Ectodermal cell (in vitro differentiated cells): ENCODE results near the gene TIAM1.

ENCODE experiments used
- H3K27ac ChIP-seq: 2 replicates; pipeline ENCODE4 v1.7.0; 2013; ENCODE audit warnings: mild to moderate bottlenecking, low read depth, low read length; ENCODE audit not compliant: insufficient read depth, poor library complexity, severe bottlenecking
- H3K27me3 ChIP-seq: 2 replicates; pipeline ENCODE4 v1.7.0; 2013; ENCODE audit warnings: mild to moderate bottlenecking, low read length; ENCODE audit not compliant: insufficient read depth, control insufficient read depth, poor library complexity, severe bottlenecking
- H3K36me3 ChIP-seq: one replicate; pipeline ENCODE4 v1.7.0; 2013; ENCODE audit warnings: low read length; ENCODE audit not compliant: control insufficient read depth, insufficient read depth
- H3K4me1 ChIP-seq: one replicate; pipeline ENCODE4 v1.7.0; 2013; ENCODE audit warnings: low read length; ENCODE audit not compliant: control insufficient read depth, insufficient read depth
- H3K4me3 ChIP-seq: 2 replicates; pipeline ENCODE4 v1.7.0; 2013; ENCODE audit warnings: low read depth, low read length, control low read depth; ENCODE audit not compliant: insufficient read depth
- H3K9me3 ChIP-seq: 2 replicates; pipeline ENCODE4 v1.7.0; 2013; ENCODE audit warnings: mild to moderate bottlenecking, low read length, moderate library complexity; ENCODE audit not compliant: control insufficient read depth
- WGBS, 2 experiments: methylation state at CpG; one replicate each; pipeline ENCODE4 v1.1.7; 2013; ENCODE audit warnings: missing lambda C conversion rate in 2 of 2; 5-methylcytosine and 5-hydroxymethylcytosine counted together

TIAM1 gene

DNA sequence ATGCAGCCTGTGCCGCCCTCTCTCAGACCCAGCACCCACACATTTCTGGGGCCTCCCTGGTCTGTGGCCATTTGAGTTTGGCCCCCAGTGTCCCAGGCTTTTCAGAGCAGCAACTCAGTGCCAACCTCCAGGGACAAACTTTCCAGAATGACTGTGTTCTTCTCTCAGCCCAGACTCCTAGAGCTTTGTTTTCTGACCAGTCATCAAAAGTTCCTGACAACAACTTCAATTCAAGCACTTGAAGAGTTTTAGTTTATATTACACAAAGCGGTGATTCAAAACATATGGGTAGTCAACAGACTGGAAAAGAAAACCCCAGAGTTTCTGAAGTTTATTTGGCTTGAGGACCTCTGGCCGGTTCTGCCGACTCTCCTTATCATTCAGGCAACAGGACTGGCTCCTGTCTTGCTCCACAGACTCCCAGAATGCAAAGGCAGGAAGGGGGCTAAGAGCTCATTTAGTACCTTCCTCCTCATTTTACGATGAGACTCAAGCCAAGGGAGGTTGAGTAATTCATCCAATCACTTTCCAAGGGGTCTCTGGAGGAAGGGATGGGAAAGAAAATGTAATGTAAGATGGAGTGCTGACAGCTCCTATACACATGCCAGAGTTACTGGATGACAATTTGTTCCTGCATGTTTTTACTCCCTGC is 27.0 kb upstream of the TIAM1 start:
- no peak overlapping the region for H3K4me3 ChIP-seq
- H3K4me1 ChIP-seq, result peaks cover 7% of the 10 kb centered on the region
- 96 to 97% methylated on average over 5 of the region's 5 CpGs for WGBS, 2 experiments
- no peaks in the 10 kb centered on the region for H3K9me3 ChIP-seq
- no peak overlapping the region for H3K27ac ChIP-seq
- no peaks in the 10 kb centered on the region for H3K36me3 ChIP-seq
- no peaks in the 10 kb centered on the region for H3K27me3 ChIP-seq

DNA sequence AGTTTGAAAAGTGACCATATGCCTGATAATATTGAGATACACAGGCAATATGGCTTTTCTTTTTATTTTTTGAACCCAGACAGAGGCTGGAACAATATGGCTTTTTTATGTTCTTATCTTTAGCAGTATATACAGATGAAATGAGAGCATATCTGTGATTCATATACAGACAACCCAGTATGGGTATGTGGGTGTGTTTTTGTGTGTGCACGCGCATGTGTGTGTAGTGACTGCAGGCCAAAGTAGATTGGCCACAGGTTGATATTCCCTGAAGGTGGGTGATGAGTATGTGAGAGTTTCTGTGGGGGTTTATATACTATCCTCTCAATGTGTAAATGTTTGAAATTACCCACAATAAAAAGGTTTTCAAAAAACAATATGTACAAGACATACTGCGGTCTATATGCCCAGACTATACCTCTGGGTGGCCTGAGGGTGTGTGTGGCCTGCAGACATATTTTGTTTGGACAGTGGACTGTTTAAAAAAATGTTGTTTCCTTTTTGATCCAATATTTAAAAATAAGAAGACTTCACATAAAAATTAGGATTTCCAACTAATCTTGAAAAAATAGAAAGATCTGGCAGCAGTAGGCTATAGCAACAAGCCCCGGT is 26.3 kb upstream of the TIAM1 start:
- H3K4me1 ChIP-seq, result peaks cover 7% of the 10 kb centered on the region
- H3K27me3 ChIP-seq, result no peaks in the 10 kb centered on the region
- WGBS, 2 experiments, result 90 to 98% methylated on average over 3 to 4 of the region's 4 CpGs
- no peak overlapping the region for H3K4me3 ChIP-seq
- H3K9me3 ChIP-seq, result no peaks in the 10 kb centered on the region
- no peaks in the 10 kb centered on the region for H3K36me3 ChIP-seq
- no peak overlapping the region for H3K27ac ChIP-seq

DNA sequence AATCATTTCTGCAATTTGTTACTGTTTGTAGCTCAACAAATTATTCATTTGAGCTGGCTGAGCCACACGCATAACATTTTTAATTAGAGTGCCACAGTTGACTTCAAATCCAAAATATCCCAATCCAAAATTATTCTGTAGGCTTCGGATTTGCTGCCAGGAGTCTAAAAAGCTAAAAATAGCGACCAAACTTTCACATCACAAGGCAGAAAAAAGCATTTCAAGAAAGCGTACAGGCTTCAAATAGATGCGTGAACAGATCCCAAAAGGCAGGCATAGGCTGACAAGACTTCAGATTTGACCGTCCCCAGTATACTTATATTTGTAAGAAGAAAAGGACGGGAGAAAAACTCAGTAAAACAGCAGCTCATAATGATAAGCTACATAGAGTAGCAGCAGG is 24.3 kb upstream of the TIAM1 start:
- Histone ChIP-seq H3K36me3 (no peaks in the 10 kb centered on the region), H3K4me1 (no peaks in the 10 kb centered on the region), H3K27me3 (no peaks in the 10 kb centered on the region), H3K4me3 (no peak overlapping the region), H3K27ac (no peak overlapping the region), H3K9me3 (no peaks in the 10 kb centered on the region)
- WGBS, 2 experiments, result 95 to 97% methylated on average over 7 of the region's 7 CpGs

DNA sequence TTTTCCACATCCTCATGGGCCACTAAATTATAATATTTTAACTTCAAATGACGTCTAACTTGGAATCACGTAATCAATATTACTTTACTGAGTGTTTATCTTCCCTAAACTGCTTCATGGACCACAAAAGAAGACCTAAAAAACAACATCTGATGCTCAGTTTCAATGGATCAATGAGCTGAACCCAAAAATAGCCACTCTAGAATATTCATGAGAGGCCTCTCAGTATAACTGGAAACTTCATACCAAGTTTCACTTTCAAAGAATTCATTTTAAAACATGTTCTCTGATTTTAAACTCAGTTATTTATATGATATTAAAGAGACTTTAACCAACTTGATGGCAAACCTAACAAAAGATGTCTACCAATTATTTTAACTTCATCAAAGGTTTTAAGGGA is 23.7 kb upstream of the TIAM1 start:
- H3K36me3 ChIP-seq, result no peaks in the 10 kb centered on the region
- H3K27me3 ChIP-seq, result no peaks in the 10 kb centered on the region
- 94 to 97% methylated on average over 2 of the region's 2 CpGs for WGBS, 2 experiments
- no peaks in the 10 kb centered on the region for H3K4me1 ChIP-seq
- no peak overlapping the region for H3K27ac ChIP-seq
- H3K4me3 ChIP-seq, result no peak overlapping the region
- no peaks in the 10 kb centered on the region for H3K9me3 ChIP-seq

DNA sequence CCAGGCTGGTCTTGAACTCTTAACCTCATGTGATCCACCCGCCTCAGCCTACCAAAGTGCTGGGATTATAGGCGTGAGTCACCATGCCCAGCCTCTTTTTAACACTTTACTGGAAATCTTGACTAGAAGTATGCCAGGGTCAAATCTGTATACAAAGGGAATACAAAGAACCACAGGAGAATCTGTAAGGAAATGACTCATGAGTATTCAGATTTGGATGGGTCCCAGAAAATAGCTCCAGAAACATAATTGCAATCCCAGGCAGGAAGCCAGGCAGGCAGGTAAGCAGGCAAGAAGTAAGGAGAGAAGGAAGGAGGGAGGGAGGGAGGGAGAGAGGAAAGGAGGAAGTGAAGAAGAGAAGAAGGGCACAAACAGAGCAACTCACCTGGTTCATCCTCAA is 22.8 kb upstream of the TIAM1 start:
- Histone ChIP-seq H3K36me3 (no peaks in the 10 kb centered on the region), H3K9me3 (no peaks in the 10 kb centered on the region), H3K4me3 (no peak overlapping the region), H3K27ac (no peak overlapping the region), H3K27me3 (no peaks in the 10 kb centered on the region), H3K4me1 (no peaks in the 10 kb centered on the region)
- WGBS, 2 experiments, result 96 to 97% methylated on average over 2 of the region's 2 CpGs

DNA sequence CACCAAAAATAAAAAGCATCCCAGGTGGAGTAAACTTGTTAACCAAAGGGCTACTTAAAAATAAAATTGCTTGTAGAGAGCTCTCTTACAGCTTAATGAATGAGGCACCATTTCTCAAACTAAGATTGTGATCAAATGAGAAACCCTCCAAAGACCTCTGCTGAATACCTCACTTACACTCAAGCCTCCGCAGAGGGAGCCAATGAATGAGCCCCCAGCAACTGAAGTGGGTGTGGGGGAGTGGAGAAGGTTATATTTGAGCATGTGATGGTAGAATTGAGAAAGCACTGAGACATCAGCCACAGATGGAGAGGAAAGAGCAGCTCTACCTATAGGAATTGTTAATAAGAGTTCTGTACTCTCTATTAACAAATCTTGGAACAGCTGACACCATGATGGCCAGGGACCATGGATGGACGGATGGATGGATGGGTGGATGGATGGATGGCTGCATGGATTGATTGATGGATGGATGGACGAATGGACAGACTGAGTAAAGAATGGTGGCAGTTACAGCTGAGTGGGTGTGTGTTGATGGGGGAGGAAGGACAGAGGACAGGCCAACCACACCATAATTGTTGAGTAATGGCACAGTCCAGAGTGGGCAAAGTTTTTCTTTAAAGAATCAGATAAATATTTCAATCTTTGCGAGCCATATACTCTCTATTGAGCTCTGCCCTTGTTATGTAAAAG is 20.3 kb upstream of the TIAM1 start:
- no peaks in the 10 kb centered on the region for H3K9me3 ChIP-seq
- no peak overlapping the region for H3K4me3 ChIP-seq
- 87 to 93% methylated on average over 4 of the region's 4 CpGs for WGBS, 2 experiments
- no peaks in the 10 kb centered on the region for H3K4me1 ChIP-seq
- no peaks in the 10 kb centered on the region for H3K27me3 ChIP-seq
- no peak overlapping the region for H3K27ac ChIP-seq
- no peaks in the 10 kb centered on the region for H3K36me3 ChIP-seq

DNA sequence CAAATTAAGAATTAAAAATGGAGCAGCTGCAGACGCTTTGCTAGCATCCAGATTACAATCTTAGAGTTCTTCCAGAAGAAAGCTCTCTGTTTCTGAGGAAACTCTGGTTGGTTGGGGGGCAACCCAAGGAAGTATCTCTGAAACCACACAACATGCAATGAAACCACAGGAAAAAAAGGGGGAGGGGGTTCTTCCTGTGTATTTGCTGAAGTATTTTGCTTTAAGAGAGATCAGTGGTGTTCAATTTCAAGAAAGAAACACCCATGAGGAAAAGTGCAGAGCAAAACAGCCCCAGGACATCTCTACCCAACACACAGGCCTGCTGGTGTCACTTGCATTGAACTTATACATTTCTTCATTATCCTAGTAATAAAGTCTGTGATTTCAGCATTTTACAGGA is 19.7 kb upstream of the TIAM1 start:
- no peaks in the 10 kb centered on the region for H3K27me3 ChIP-seq
- 83 to 100% methylated on average over 1 of the region's 1 CpG for WGBS, 2 experiments
- no peaks in the 10 kb centered on the region for H3K36me3 ChIP-seq
- H3K4me3 ChIP-seq, result no peak overlapping the region
- no peak overlapping the region for H3K27ac ChIP-seq
- no peaks in the 10 kb centered on the region for H3K9me3 ChIP-seq
- H3K4me1 ChIP-seq, result no peaks in the 10 kb centered on the region

DNA sequence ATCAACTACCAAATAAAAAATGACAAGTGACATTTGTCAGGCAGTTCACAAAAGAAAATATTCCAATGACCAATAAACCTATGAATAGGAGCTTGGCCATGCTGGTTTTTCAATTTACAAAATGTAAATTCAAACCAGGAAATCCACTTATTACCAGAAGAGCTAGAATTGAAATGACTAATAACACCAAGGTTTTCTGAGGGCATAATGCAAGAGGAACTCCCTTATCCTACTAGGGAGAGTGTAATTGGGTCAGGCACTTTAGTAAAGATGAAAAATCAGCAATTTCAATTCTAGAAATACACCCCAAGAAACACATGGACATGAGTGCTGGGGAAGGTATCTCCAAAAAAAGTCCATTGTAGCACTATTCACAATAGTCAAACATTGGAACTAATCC is 16.7 kb upstream of the TIAM1 start:
- no peak overlapping the region for H3K4me3 ChIP-seq
- H3K4me1 ChIP-seq, result no peaks in the 10 kb centered on the region
- no peaks in the 10 kb centered on the region for H3K27me3 ChIP-seq
- no peaks in the 10 kb centered on the region for H3K36me3 ChIP-seq
- H3K9me3 ChIP-seq, result no peaks in the 10 kb centered on the region
- H3K27ac ChIP-seq, result no peak overlapping the region

DNA sequence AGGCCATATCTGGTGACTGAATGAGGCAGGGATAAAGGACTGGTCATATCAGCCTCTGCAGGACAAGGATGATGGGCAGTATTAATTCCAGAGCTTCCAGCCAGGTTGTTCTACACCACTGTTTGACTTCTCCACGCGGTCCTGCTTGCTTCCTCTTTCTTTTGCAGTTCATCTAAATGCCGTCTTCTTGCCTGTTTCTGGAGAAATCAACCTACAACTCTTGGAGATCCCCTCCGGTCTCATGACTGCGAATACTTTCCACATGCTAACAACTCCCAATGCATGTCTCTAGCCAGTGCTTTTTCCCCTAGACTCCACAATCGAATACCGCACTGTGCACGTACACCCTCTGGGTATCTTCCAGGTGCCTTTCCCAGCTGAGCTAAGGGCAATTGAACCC is 14.1 kb upstream of the TIAM1 start:
- WGBS, 2 experiments, result 94% methylated on average over 8 of the region's 8 CpGs
- no peaks in the 10 kb centered on the region for H3K4me1 ChIP-seq
- H3K27ac ChIP-seq, result no peak overlapping the region
- no peak overlapping the region for H3K4me3 ChIP-seq
- no peaks in the 10 kb centered on the region for H3K36me3 ChIP-seq
- no peaks in the 10 kb centered on the region for H3K27me3 ChIP-seq
- H3K9me3 ChIP-seq, result no peaks in the 10 kb centered on the region

DNA sequence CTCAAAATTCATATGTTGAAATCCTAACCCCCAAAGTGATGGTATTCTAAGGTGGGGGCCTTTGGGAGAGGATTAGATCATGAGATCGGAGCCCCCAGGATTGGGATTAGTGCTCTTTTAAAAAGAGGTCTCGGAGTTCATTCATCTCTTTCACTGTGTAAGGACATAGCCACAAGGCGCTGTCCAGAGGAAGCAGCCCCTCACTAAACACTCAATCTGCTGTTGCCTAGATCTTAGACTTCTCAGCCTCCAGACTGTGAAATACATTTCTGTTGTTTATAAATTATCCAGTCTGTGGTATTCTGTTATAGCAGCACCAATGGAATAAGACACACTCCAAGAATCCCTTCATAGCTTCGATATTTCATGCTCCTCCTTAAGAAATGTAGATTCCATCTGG is 12.4 kb upstream of the TIAM1 start:
- no peak overlapping the region for H3K4me3 ChIP-seq
- no peaks in the 10 kb centered on the region for H3K36me3 ChIP-seq
- WGBS, 2 experiments, result 91% methylated on average over 4 of the region's 4 CpGs
- no peak overlapping the region for H3K27ac ChIP-seq
- H3K27me3 ChIP-seq, result no peaks in the 10 kb centered on the region
- H3K4me1 ChIP-seq, result no peaks in the 10 kb centered on the region
- no peaks in the 10 kb centered on the region for H3K9me3 ChIP-seq
